A549 (cell line): ENCODE data around the gene RSRC1.

Experiments
- CEBPB ChIP-seq, 2 experiments: fragments of >200 bp in 1 of 2; sonication (Bioruptor Twin) in 1 of 2; formaldehyde crosslinking in 1 of 2; IDR thresholded peaks; 2 replicates each; pipeline ENCODE4 v1.6.1; 2012 to 2016
- CHD4 ChIP-seq: fragments of 200-600 bp; sonication (generic); IDR thresholded peaks from 2 replicates; pipeline ENCODE4 v1.6.1; 2016; ENCODE audit warnings: antibody characterized with exemption, mild to moderate bottlenecking, borderline replicate concordance
- EP300 ChIP-seq, 2 experiments: fragments of >200 bp; sonication (Bioruptor Twin); formaldehyde crosslinking; IDR thresholded peaks; 2 replicates in 1 of 2; 3 replicates in 1 of 2; pipeline ENCODE4 v1.6.1; 2016 to 2017
- ESRRA ChIP-seq: fragments of 150-350 bp; IDR thresholded peaks from 2 replicates; pipeline ENCODE4 v1.6.1; 2014; ENCODE audit warnings: mild to moderate bottlenecking, low read length, borderline replicate concordance
- POLR2A ChIP-seq: IDR thresholded peaks from 2 replicates; pipeline ENCODE4 v1.6.1; 2012; ENCODE audit warnings: mild to moderate bottlenecking, low read length
- RAD21 ChIP-seq, 2 experiments: fragments of >200 bp in 1 of 2; sonication (Bioruptor Twin) in 1 of 2; formaldehyde crosslinking in 1 of 2; IDR thresholded peaks in 1 of 2; conservative IDR thresholded peaks in 1 of 2; 2 replicates in 1 of 2; 3 replicates in 1 of 2; pipeline ENCODE4 v1.6.1; 2012 to 2018; ENCODE audit warnings: inconsistent platforms in 1 of 2
- RCOR1 ChIP-seq: fragments of 150-350 bp; IDR thresholded peaks from 2 replicates; pipeline ENCODE4 v1.6.1; 2014; ENCODE audit warnings: antibody characterized with exemption, low read length, low read depth
- TFCP2L1 ChIP-seq: fragments of 250-450 bp; sonication (Bioruptor Pico); IDR thresholded peaks from 2 replicates; pipeline ENCODE4 v1.5.0; 2021; ENCODE audit warnings: mild to moderate bottlenecking
- USF2 ChIP-seq: fragments of 450-650 bp; IDR thresholded peaks from 2 replicates; pipeline ENCODE4 v1.6.1; 2014; ENCODE audit warnings: antibody characterized with exemption
- ZFP36 ChIP-seq: fragments of 450-650 bp; IDR thresholded peaks from 2 replicates; pipeline ENCODE4 v1.6.1; 2014; ENCODE audit warnings: borderline replicate concordance; ENCODE audit not compliant: partially characterized antibody
- TF ChIP-seq, protein P1 (sequence below): fragments of 250-450 bp; sonication (Bioruptor Pico); IDR thresholded peaks from 2 replicates; pipeline ENCODE4 v1.5.0; 2021; ENCODE audit warnings: mild to moderate bottlenecking, moderate library complexity, borderline replicate concordance
- TF ChIP-seq, protein P2 (sequence below): IDR thresholded peaks from 2 replicates; pipeline ENCODE4 v1.6.1; 2012
- TF ChIP-seq, protein P3 (sequence below): fragments of >200 bp; sonication (Bioruptor Twin); formaldehyde crosslinking; IDR thresholded peaks from 3 replicates; pipeline ENCODE4 v1.5.1; 2016

GRCh38 chr3:158381262-158381868 is 271.5 kb downstream of the RSRC1 start:
- TF ChIP-seq, protein P1, sequence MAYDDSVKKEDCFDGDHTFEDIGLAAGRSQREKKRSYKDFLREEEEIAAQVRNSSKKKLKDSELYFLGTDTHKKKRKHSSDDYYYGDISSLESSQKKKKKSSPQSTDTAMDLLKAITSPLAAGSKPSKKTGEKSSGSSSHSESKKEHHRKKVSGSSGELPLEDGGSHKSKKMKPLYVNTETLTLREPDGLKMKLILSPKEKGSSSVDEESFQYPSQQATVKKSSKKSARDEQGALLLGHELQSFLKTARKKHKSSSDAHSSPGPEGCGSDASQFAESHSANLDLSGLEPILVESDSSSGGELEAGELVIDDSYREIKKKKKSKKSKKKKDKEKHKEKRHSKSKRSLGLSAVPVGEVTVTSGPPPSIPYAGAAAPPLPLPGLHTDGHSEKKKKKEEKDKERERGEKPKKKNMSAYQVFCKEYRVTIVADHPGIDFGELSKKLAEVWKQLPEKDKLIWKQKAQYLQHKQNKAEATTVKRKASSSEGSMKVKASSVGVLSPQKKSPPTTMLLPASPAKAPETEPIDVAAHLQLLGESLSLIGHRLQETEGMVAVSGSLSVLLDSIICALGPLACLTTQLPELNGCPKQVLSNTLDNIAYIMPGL (CRISPR knock-in tag), result no peak
- TF ChIP-seq USF2 (no peak), RAD21 (conservative IDR thresholded peaks at IDR 0.05 in 1 of 2, IDR thresholded peaks at IDR 0.05 in 1 of 2) (no peak), RCOR1 (no peak), TFCP2L1 (CRISPR knock-in tag) (no peak), CEBPB (IDR thresholded peaks at IDR 0.05) (no peak), ZFP36 (no peak), POLR2A (no peak), EP300 (IDR thresholded peaks at IDR 0.05) (no peak), CHD4 (no peak), ESRRA (no peak)
- TF ChIP-seq, protein P2, sequence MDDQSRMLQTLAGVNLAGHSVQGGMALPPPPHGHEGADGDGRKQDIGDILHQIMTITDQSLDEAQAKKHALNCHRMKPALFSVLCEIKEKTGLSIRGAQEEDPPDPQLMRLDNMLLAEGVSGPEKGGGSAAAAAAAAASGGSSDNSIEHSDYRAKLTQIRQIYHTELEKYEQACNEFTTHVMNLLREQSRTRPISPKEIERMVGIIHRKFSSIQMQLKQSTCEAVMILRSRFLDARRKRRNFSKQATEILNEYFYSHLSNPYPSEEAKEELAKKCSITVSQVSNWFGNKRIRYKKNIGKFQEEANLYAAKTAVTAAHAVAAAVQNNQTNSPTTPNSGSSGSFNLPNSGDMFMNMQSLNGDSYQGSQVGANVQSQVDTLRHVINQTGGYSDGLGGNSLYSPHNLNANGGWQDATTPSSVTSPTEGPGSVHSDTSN, result no peak
- TF ChIP-seq, protein P3, sequence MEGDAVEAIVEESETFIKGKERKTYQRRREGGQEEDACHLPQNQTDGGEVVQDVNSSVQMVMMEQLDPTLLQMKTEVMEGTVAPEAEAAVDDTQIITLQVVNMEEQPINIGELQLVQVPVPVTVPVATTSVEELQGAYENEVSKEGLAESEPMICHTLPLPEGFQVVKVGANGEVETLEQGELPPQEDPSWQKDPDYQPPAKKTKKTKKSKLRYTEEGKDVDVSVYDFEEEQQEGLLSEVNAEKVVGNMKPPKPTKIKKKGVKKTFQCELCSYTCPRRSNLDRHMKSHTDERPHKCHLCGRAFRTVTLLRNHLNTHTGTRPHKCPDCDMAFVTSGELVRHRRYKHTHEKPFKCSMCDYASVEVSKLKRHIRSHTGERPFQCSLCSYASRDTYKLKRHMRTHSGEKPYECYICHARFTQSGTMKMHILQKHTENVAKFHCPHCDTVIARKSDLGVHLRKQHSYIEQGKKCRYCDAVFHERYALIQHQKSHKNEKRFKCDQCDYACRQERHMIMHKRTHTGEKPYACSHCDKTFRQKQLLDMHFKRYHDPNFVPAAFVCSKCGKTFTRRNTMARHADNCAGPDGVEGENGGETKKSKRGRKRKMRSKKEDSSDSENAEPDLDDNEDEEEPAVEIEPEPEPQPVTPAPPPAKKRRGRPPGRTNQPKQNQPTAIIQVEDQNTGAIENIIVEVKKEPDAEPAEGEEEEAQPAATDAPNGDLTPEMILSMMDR, result no peak
